Right lobe of liver (tissue), 6 donors: ENCODE measurements around the gene VPS11. TPM values are rescaled to one million over a fixed set of nuclear protein-coding genes. Genes with fewer than 3 reads are reported as not detected.

ENCODE experiments used
- ATAC-seq, 4 donors: fragments of 200-7000 bp; cut with Tn5 transposase; one replicate each; pipeline ENCODE4 v1.9.1; 2020; ENCODE audit warnings: mild to moderate bottlenecking in 4 of 4, moderate library complexity in 4 of 4
- DNase-seq, 3 donors: peaks; one replicate each; pipeline ENCODE4 v3.0.0-alpha.2; 2020
- H3K27ac ChIP-seq, 3 donors: fragments of 200-600 bp; one replicate each; pipeline ENCODE4 v1.8.0; 2022
- H3K27me3 ChIP-seq, 2 donors: fragments of 200-600 bp; one replicate each; pipeline ENCODE4 v1.8.0; 2022
- H3K36me3 ChIP-seq, 4 donors: fragments of 200-600 bp; sonication (generic) in 1 of 4; one replicate each; pipeline versions ENCODE4 v1.5.1 to v1.8.0; 2017 to 2022; ENCODE audit warnings: control low read depth in 1 of 4
- H3K4me1 ChIP-seq, 4 donors: fragments of 200-600 bp; sonication (generic) in 1 of 4; one replicate each; pipeline versions ENCODE4 v1.5.1 to v1.8.0; 2017 to 2022; ENCODE audit warnings: control low read depth in 1 of 4
- H3K4me3 ChIP-seq, 3 donors: fragments of 200-600 bp; one replicate each; pipeline ENCODE4 v1.8.0; 2022
- H3K9me3 ChIP-seq, 4 donors: fragments of 200-600 bp; sonication (generic) in 1 of 4; one replicate each; pipeline versions ENCODE4 v1.5.1 to v1.8.0; 2017 to 2022; ENCODE audit warnings: control low read depth in 1 of 4
- CTCF ChIP-seq, 4 donors: fragments of 200-600 bp in 3 of 4; fragments of 450-650 bp in 1 of 4; IDR thresholded peaks; one replicate each; pipeline versions ENCODE4 v1.5.1 to v1.8.0; 2016 to 2022; ENCODE audit warnings: antibody characterized with exemption in 4 of 4, mild to moderate bottlenecking in 2 of 4
- POLR2A ChIP-seq: fragments of 450-650 bp; IDR thresholded peaks from one replicate; pipeline ENCODE4 v1.6.1; 2017; ENCODE audit warnings: antibody characterized with exemption, mild to moderate bottlenecking
- WGBS: methylation state at CpG from one replicate; pipeline ENCODE4 v1.1.6; 2018; ENCODE audit warnings: low coverage, low lambda C conversion rate; ENCODE audit not compliant: insufficient coverage; ENCODE audit errors: missing lambda C conversion rate; 5-methylcytosine and 5-hydroxymethylcytosine counted together
- intact Hi-C, 2 donors: fragments of 100-400 bp; cut with DNase I; formaldehyde crosslinking; loops; one replicate each; pipeline versions ENCODE4 v1.11.2 to v1.14.1; 2022
- total RNA-seq, 6 experiments: library from RNA; depleted of rRNA in 2 of 6; stranded (reverse); fragments of >200 nt in 2 of 6; fragmentation: NEBNext Ultra II Directional in 3 of 6; extraction: Animal tissue kit (Norgen Biotek cat#: 25700) in 3 of 6; gene quantifications; one replicate each; pipeline versions ENCODE4 v1.1.0 to v1.2.4, GENCODE V29; 2016 to 2023
- donor health status: DM: no; HTN: yes; CAD: no.
- donor health status: DM: no; HTN: no; CAD: no.
- donor health status: DM: no; HTN: no; CAD: no.
- donor health status: DM: no; HTN: yes; CAD: no.
- donor health status: DM: no; HTN: yes; CAD: no.

Gene VPS11
- total RNA-seq, 6 experiments from 2014 or later: 8.5 to 18.3 (median 11.3) TPM

GRCh38 chr11:119121008-119121810, 53.6 kb downstream of the VPS11 start, which contains the start of gene HINFP:
TSS of gene HINFP (plus strand) at chr11:119121580. CDS start at chr11:119126945, 5,365 bp downstream.
- DNase-seq: peak; percentile 100
- Histone ChIP-seq H3K9me3 (no peaks in the 10 kb centered on the region), H3K4me3 (peak within 1 kb of the TSS; percentile 90 to 97 (median 96)), H3K4me1 (peaks cover 0 to 19% (median 5%) of the 10 kb centered on the region in 4 donors), H3K36me3 (peaks cover 0 to 15% (median 0%) of the 10 kb centered on the region in 4 donors), H3K27me3 (no peaks in the 10 kb centered on the region), H3K27ac (peak within 1 kb of the TSS; percentile 61 to 69 (median 61))
- TF ChIP-seq CTCF (IDR thresholded peaks at IDR 0.05) (no peak), POLR2A (peak; percentile 39)
- peak; percentile 98 to 99 (median 99) for ATAC-seq
- WGBS: under 1% methylated on average over 21 of the region's 54 CpGs
- intact Hi-C loops: no loop called here

GRCh38 chr11:119121811-119122124, 54.1 kb downstream of the VPS11 start:
- TF ChIP-seq POLR2A (no peak), CTCF (IDR thresholded peaks at IDR 0.05) (no peak)
- WGBS: 1% methylated on average over 15 of the region's 20 CpGs

GRCh38 chr11:119125821-119126220, 58.2 kb downstream of the VPS11 start:
- WGBS: 77% methylated on average over 5 of the region's 6 CpGs
- DNase-seq (no peak), ATAC-seq (no peak)
- Histone ChIP-seq H3K27ac (no peak overlapping the region), H3K4me3 (no peak overlapping the region), H3K27me3 (no peaks in the 10 kb centered on the region), H3K9me3 (no peaks in the 10 kb centered on the region), H3K36me3 (peaks cover 0 to 41% (median 6%) of the 10 kb centered on the region in 4 donors), H3K4me1 (peaks cover 0 to 15% (median 5%) of the 10 kb centered on the region in 4 donors)
- TF ChIP-seq POLR2A (no peak), CTCF (IDR thresholded peaks at IDR 0.05) (no peak)
- intact Hi-C loops: no loop called here

More at GRCh38 chr11:119121811-119122124, 54.1 kb downstream of the VPS11 start:
- H3K27me3 ChIP-seq: no peaks in the 10 kb centered on the region
- peak overlapping the region; percentile 45 to 69 (median 59) for H3K27ac ChIP-seq
- peak overlapping the region; percentile 90 to 97 (median 96) for H3K4me3 ChIP-seq
- H3K4me1 ChIP-seq: peaks cover 0 to 19% (median 5%) of the 10 kb centered on the region in 4 donors
- intact Hi-C loops: no loop called here
- peaks cover 0 to 15% (median 0%) of the 10 kb centered on the region in 4 donors for H3K36me3 ChIP-seq
- ATAC-seq (no peak), DNase-seq (no peak)
- H3K9me3 ChIP-seq: no peaks in the 10 kb centered on the region

GRCh38 chr11:119126675-119127268, 59.2 kb downstream of the VPS11 start:
- Histone ChIP-seq H3K36me3 (peaks cover 0 to 50% (median 12%) of the 10 kb centered on the region in 4 donors), H3K4me3 (no peak overlapping the region), H3K27me3 (no peaks in the 10 kb centered on the region), H3K27ac (peak overlapping the region in 1 of 3 donors; percentile 3), H3K9me3 (no peaks in the 10 kb centered on the region), H3K4me1 (peaks cover 0 to 15% (median 5%) of the 10 kb centered on the region in 4 donors)
- 51% methylated on average over 2 of the region's 5 CpGs for WGBS
- no peak for ATAC-seq
- TF ChIP-seq POLR2A: no peak
- no peak for TF ChIP-seq CTCF (IDR thresholded peaks at IDR 0.05)
- DNase-seq: no peak
- intact Hi-C loops: no loop called here
